Activated CD8-positive, alpha-beta T cell treated with anti-CD3 and anti-CD28 coated beads for 36 hours (primary cell): ENCODE results near the gene SCO2. TPM values are rescaled to one million over a fixed set of nuclear protein-coding genes. Genes with fewer than 3 reads are reported as not detected.

Experiments
- ATAC-seq: fragments of 200-7000 bp; cut with Tn5 transposase; one replicate; pipeline ENCODE4 v1.10.0; 2021; ENCODE audit warnings: mild to moderate bottlenecking, moderate library complexity
- CTCF ChIA-PET: fragments of 350-600 bp; sonication (Branson Sonifier 250); formaldehyde crosslinking; loops from one replicate; lab custom pipeline; 2021; ENCODE audit warnings: antibody characterized with exemption; lab: Charles Lee
- POLR2A ChIA-PET: fragments of 350-600 bp; sonication (Branson Sonifier 250); formaldehyde crosslinking; loops from one replicate; lab custom pipeline; 2021; ENCODE audit warnings: antibody characterized with exemption; lab: Charles Lee
- DNase-seq: peaks from one replicate; pipeline ENCODE4 v3.0.0-alpha.2; 2020
- H3K27ac Mint-ChIP-seq: one replicate; pipeline ENCODE4 v1.8.0; 2021; ENCODE audit warnings: mild to moderate bottlenecking, mixed read lengths
- H3K27me3 Mint-ChIP-seq: one replicate; pipeline ENCODE4 v1.8.0; 2021; ENCODE audit warnings: mixed read lengths
- H3K36me3 Mint-ChIP-seq: one replicate; pipeline ENCODE4 v1.8.0; 2021; ENCODE audit warnings: low read depth, mixed read lengths
- H3K4me1 Mint-ChIP-seq: one replicate; pipeline ENCODE4 v1.8.0; 2021; ENCODE audit warnings: low read depth, mixed read lengths
- H3K4me3 Mint-ChIP-seq: one replicate; pipeline ENCODE4 v1.8.0; 2021; ENCODE audit warnings: mild to moderate bottlenecking, moderate library complexity, mixed read lengths
- H3K9me3 Mint-ChIP-seq: one replicate; pipeline ENCODE4 v1.8.0; 2021; ENCODE audit warnings: mixed read lengths
- CTCF ChIP-seq: fragments of 200-600 bp; IDR thresholded peaks from one replicate; pipeline ENCODE4 v1.8.0; 2022; ENCODE audit warnings: antibody characterized with exemption, mild to moderate bottlenecking
- intact Hi-C: fragments of 100-400 bp; cut with micrococcal nuclease; formaldehyde crosslinking; loops from one replicate; pipeline ENCODE4 v1.10.0; 2022
- total RNA-seq, 2 experiments: library from RNA; stranded (reverse); gene quantifications; one replicate each; pipeline ENCODE4 v1.2.3, GENCODE V29; 2021

The SCO2 gene
- total RNA-seq, 2 experiments from 2014 or later: 2.7 TPM; not detected in 1

- ChIA-PET POLR2A (interaction anchor here (0.8 to 6.7 kb wide), 20 partner anchors 9 to 334 kb away, joined by 3 to 175 read pairs (median 14); partner anchors contain the start of genes CHKB, HDAC10, KLHDC7B and LMF2), CTCF (interaction anchor here (1.3 to 4.3 kb wide), 16 partner anchors 10 to 318 kb away, joined by 3 to 80 read pairs (median 14); partner anchors contain the start of genes HDAC10, KLHDC7B, LMF2 and MAPK12)
- peaks cover 32% of the 10 kb centered on the region for H3K36me3 Mint-ChIP-seq
- H3K27me3 Mint-ChIP-seq: no peaks in the 10 kb centered on the region
- TF ChIP-seq CTCF: no peak
- no peak for DNase-seq
- H3K4me3 Mint-ChIP-seq: peak overlapping the region; percentile 94
- no peak for ATAC-seq
- peaks cover 25% of the 10 kb centered on the region for H3K4me1 Mint-ChIP-seq
- no peaks in the 10 kb centered on the region for H3K9me3 Mint-ChIP-seq
- H3K27ac Mint-ChIP-seq: peak overlapping the region; percentile 86
- intact Hi-C loops: loop anchor here (5.0 kb wide), 1 partner anchor 58 kb away; the partner anchor contains the start of gene CHKB
Observed at GRCh38 chr22:50524676-50525103, 708 bp downstream of the SCO2 start.

- TF ChIP-seq CTCF: no peak
- Mint-ChIP-seq H3K27me3 (no peaks in the 10 kb centered on the region), H3K36me3 (peaks cover 36% of the 10 kb centered on the region), H3K4me1 (peaks cover 25% of the 10 kb centered on the region), H3K9me3 (no peaks in the 10 kb centered on the region), H3K27ac (peak overlapping the region; percentile 86), H3K4me3 (peak overlapping the region; percentile 94)
- no peak for ATAC-seq
- DNase-seq: no peak
- POLR2A ChIA-PET: interaction anchor here (0.8 to 6.7 kb wide), 16 partner anchors 8 to 333 kb away, joined by 3 to 175 read pairs (median 20); partner anchors contain the start of genes CHKB, KLHDC7B, LMF2 and NCAPH2
- intact Hi-C loops: no loop called here
- CTCF ChIA-PET: interaction anchor here (1.4 to 4.3 kb wide), 10 partner anchors 9 to 318 kb away, joined by 3 to 80 read pairs (median 21); partner anchors contain the start of genes KLHDC7B, LMF2, NCAPH2 and SYCE3
Observed at GRCh38 chr22:50523806-50524675, 1.4 kb downstream of the SCO2 start.

GRCh38 chr22:50523458-50523805 is 2.0 kb downstream of the SCO2 start:
- no peak for TF ChIP-seq CTCF
- no peaks in the 10 kb centered on the region for H3K27me3 Mint-ChIP-seq
- ChIA-PET POLR2A (interaction anchor here (0.8 to 5.8 kb wide), 7 partner anchors 8 to 97 kb away, joined by 3 to 111 read pairs (median 21); partner anchors contain the start of genes LMF2, NCAPH2, SBF1 and SYCE3), CTCF (no interaction called here)
- H3K4me1 Mint-ChIP-seq: peaks cover 23% of the 10 kb centered on the region
- DNase-seq (no peak), ATAC-seq (no peak)
- no peaks in the 10 kb centered on the region for H3K9me3 Mint-ChIP-seq
- intact Hi-C loops: no loop called here
- H3K4me3 Mint-ChIP-seq: peak overlapping the region; percentile 94
- H3K27ac Mint-ChIP-seq: no peak overlapping the region
- peaks cover 31% of the 10 kb centered on the region for H3K36me3 Mint-ChIP-seq

GRCh38 chr22:50522806-50523438 is 2.5 kb downstream of the SCO2 start:
- Mint-ChIP-seq H3K4me3 (peak overlapping the region; percentile 94), H3K4me1 (peaks cover 19% of the 10 kb centered on the region)
- POLR2A ChIA-PET: interaction anchor here (0.6 to 5.3 kb wide), 6 partner anchors 8 to 79 kb away, joined by 3 to 111 read pairs (median 4); partner anchors contain the start of genes KLHDC7B, LMF2, NCAPH2 and SYCE3

More at GRCh38 chr22:50522806-50523438, 2.5 kb downstream of the SCO2 start:
- H3K27me3 Mint-ChIP-seq: no peaks in the 10 kb centered on the region
- H3K27ac Mint-ChIP-seq: no peak overlapping the region
- intact Hi-C loops: no loop called here
- ATAC-seq (no peak), DNase-seq (no peak)
- no peak for TF ChIP-seq CTCF
- no peaks in the 10 kb centered on the region for H3K9me3 Mint-ChIP-seq
- peaks cover 30% of the 10 kb centered on the region for H3K36me3 Mint-ChIP-seq
- CTCF ChIA-PET: interaction anchor here (1.3 kb wide), 1 partner anchor 40 kb away, joined by 4 read pairs; the partner anchor contains the start of gene SYCE3
